Loucy (cell line): ENCODE results near the gene PHF13.

Source experiments
- H2AFZ ChIP-seq: fragments of 200-600 bp; sonication (generic); 2 replicates; pipeline ENCODE4 v1.6.0; 2016; ENCODE audit warnings: antibody characterized with exemption, mild to moderate bottlenecking, low read length, moderate library complexity
- H3F3A ChIP-seq: fragments of 200-600 bp; 2 replicates; pipeline ENCODE4 v1.6.0; 2016; ENCODE audit warnings: antibody characterized with exemption, low read depth, mild to moderate bottlenecking
- H3K27me3 ChIP-seq: fragments of 200-600 bp; sonication (generic); 2 replicates; pipeline ENCODE4 v1.6.1; 2014; ENCODE audit warnings: low read length, mild to moderate bottlenecking; ENCODE audit not compliant: insufficient read depth, poor library complexity, severe bottlenecking
- H3K36me3 ChIP-seq: fragments of 200-600 bp; sonication (generic); 2 replicates; pipeline ENCODE4 v1.6.1; 2016; ENCODE audit warnings: low read length; ENCODE audit not compliant: insufficient read depth
- H3K4me1 ChIP-seq: fragments of 200-600 bp; sonication (generic); 2 replicates; pipeline ENCODE4 v1.5.1; 2014; ENCODE audit warnings: low read length, mild to moderate bottlenecking; ENCODE audit not compliant: insufficient read depth, poor library complexity, severe bottlenecking
- H3K4me2 ChIP-seq: fragments of 200-600 bp; sonication (generic); 2 replicates; pipeline ENCODE4 v1.6.0; 2014; ENCODE audit warnings: antibody characterized with exemption, low read length, low read depth, mild to moderate bottlenecking; ENCODE audit not compliant: poor library complexity, severe bottlenecking
- H3K4me3 ChIP-seq: fragments of 200-600 bp; sonication (generic); 2 replicates; pipeline ENCODE4 v1.5.1; 2014; ENCODE audit warnings: low read length, mild to moderate bottlenecking, mixed read lengths; ENCODE audit not compliant: poor library complexity, severe bottlenecking
- H3K79me2 ChIP-seq: fragments of 200-600 bp; sonication (generic); 2 replicates; pipeline ENCODE4 v1.6.1; 2014; ENCODE audit warnings: low read length; ENCODE audit not compliant: insufficient read depth
- H3K9ac ChIP-seq: fragments of 200-600 bp; sonication (generic); 2 replicates; pipeline ENCODE4 v1.6.0; 2014; ENCODE audit warnings: mild to moderate bottlenecking, low read depth, low read length, moderate library complexity; ENCODE audit not compliant: poor library complexity, severe bottlenecking
- H3K9me2 ChIP-seq: fragments of 200-600 bp; sonication (generic); replicated peaks from 2 replicates; pipeline ENCODE4 v1.6.1; 2016; ENCODE audit warnings: low read depth, low read length, mixed read lengths
- H3K9me3 ChIP-seq: fragments of 200-600 bp; sonication (generic); 2 replicates; pipeline ENCODE4 v1.6.1; 2014; ENCODE audit warnings: mild to moderate bottlenecking, antibody characterized with exemption, low read length, low read depth; ENCODE audit not compliant: insufficient read depth
- H4K20me1 ChIP-seq: fragments of 200-600 bp; sonication (generic); 2 replicates; pipeline ENCODE4 v1.6.0; 2014; ENCODE audit warnings: antibody characterized with exemption, low read length, mild to moderate bottlenecking; ENCODE audit not compliant: insufficient read depth, poor library complexity, severe bottlenecking
- CTCF ChIP-seq: fragments of 200-600 bp; sonication (generic); conservative IDR thresholded peaks from 2 replicates; pipeline ENCODE4 v1.5.1; 2014; ENCODE audit warnings: mild to moderate bottlenecking, antibody characterized with exemption, low read length
- EZH2phosphoT487 ChIP-seq: fragments of 200-600 bp; IDR thresholded peaks from 2 replicates; pipeline ENCODE4 v1.6.1; 2018; ENCODE audit warnings: antibody characterized with exemption, mild to moderate bottlenecking, moderate library complexity, borderline replicate concordance

Gene PHF13

GRCh38 chr1:6582370-6582769 lies 31.2 kb upstream of the PHF13 start:
- peak overlapping the region; percentile 88 for H3K4me2 ChIP-seq
- H2AFZ ChIP-seq: no peak overlapping the region
- H3K4me1 ChIP-seq: peaks cover 17% of the 10 kb centered on the region
- H3K27me3 ChIP-seq: no peaks in the 10 kb centered on the region
- TF ChIP-seq EZH2phosphoT487 (no peak), CTCF (no peak)
- no peaks in the 10 kb centered on the region for H3K9me2 ChIP-seq
- no peaks in the 10 kb centered on the region for H3F3A ChIP-seq
- peak overlapping the region; percentile 44 for H3K9ac ChIP-seq
- H3K36me3 ChIP-seq: no peaks in the 10 kb centered on the region
- H4K20me1 ChIP-seq: peaks cover 20% of the 10 kb centered on the region
- peaks cover 26% of the 10 kb centered on the region for H3K79me2 ChIP-seq
- peak overlapping the region; percentile 83 for H3K4me3 ChIP-seq
- no peaks in the 10 kb centered on the region for H3K9me3 ChIP-seq

GRCh38 chr1:6584126-6585080 lies 29.1 kb upstream of the PHF13 start:
- H3F3A ChIP-seq: no peaks in the 10 kb centered on the region
- no peak overlapping the region for H2AFZ ChIP-seq
- no peaks in the 10 kb centered on the region for H3K9me2 ChIP-seq
- H3K79me2 ChIP-seq: peaks cover 26% of the 10 kb centered on the region
- peaks cover 20% of the 10 kb centered on the region for H4K20me1 ChIP-seq
- no peaks in the 10 kb centered on the region for H3K27me3 ChIP-seq
- H3K9me3 ChIP-seq: no peaks in the 10 kb centered on the region
- H3K4me1 ChIP-seq: peaks cover 17% of the 10 kb centered on the region
- H3K9ac ChIP-seq: no peak overlapping the region
- H3K4me3 ChIP-seq: no peak overlapping the region
- no peak overlapping the region for H3K4me2 ChIP-seq
- H3K36me3 ChIP-seq: peaks cover 11% of the 10 kb centered on the region; the same call in 1 of the 2 replicates
- TF ChIP-seq EZH2phosphoT487 (no peak), CTCF (no peak)

DNA sequence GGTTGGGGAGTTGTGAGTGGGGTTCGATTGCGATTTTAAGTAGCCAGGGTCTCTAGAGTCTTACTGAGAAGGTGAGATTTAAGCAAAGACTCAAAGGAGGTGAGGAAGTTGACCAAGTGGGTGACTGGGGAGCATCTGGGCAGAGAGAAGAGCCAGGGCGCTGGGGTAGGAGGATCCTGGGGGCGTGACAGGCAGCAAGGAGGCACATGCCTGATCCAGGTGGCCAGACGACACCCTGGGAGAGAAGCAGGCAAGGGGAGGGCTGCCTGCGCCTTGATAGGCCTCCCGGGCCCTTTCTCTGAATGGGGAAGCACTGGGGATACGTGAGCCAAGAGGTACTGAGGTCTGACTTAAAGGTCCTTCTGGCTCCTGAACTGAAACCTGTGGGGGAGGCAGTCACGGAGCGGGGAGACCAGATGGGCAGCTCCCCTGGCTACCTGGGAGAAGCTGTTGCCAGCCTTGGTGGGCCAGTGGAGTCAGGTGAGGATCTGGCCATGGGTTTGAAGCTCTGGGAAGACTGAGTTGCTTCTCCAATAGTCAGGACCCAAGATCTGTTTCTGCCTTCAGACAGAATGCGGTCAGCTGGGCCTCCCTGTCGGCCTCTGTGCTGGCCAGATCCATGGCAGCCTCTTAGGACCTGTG lies 28.3 kb upstream of the PHF13 start:
- H3K4me3 ChIP-seq: no peak overlapping the region
- H3F3A ChIP-seq: no peaks in the 10 kb centered on the region
- H3K9ac ChIP-seq: no peak overlapping the region
- H2AFZ ChIP-seq: no peak overlapping the region
- TF ChIP-seq EZH2phosphoT487 (no peak), CTCF (no peak)
- no peaks in the 10 kb centered on the region for H3K9me3 ChIP-seq
- no peaks in the 10 kb centered on the region for H3K9me2 ChIP-seq
- peaks cover 17% of the 10 kb centered on the region for H3K4me1 ChIP-seq
- H4K20me1 ChIP-seq: peaks cover 20% of the 10 kb centered on the region
- peaks cover 23% of the 10 kb centered on the region for H3K79me2 ChIP-seq
- H3K36me3 ChIP-seq: peaks cover 19% of the 10 kb centered on the region; the same call in 1 of the 2 replicates
- no peak overlapping the region for H3K4me2 ChIP-seq
- no peaks in the 10 kb centered on the region for H3K27me3 ChIP-seq
